ENCODE results near the gene SLC4A8.

The SLC4A8 gene

GRCh38 chr12:51528852-51529650 is 104.4 kb downstream of the SLC4A8 start:
- no peak for DNase-seq

GRCh38 chr12:51529651-51529970 is 105.0 kb downstream of the SLC4A8 start:
- no peak for DNase-seq

GRCh38 chr12:51530208-51530607 is 105.6 kb downstream of the SLC4A8 start:
- no peak for DNase-seq

- DNase-seq = no peak
These were observed 106.8 kb downstream of the SLC4A8 start for GRCh38 chr12:51531284-51531977.

- peak; percentile 75 for DNase-seq
These were observed 107.4 kb downstream of the SLC4A8 start for GRCh38 chr12:51531978-51532497.

GRCh38 chr12:51533799-51534198 is 109.2 kb downstream of the SLC4A8 start:
- peak; percentile 39 for DNase-seq

GRCh38 chr12:51534216-51535074 is 109.8 kb downstream of the SLC4A8 start:
- DNase-seq = no peak

- peak; percentile 21 for DNase-seq
These were observed 111.5 kb downstream of the SLC4A8 start for GRCh38 chr12:51536159-51536558.

- DNase-seq = no peak
These were observed 113.5 kb downstream of the SLC4A8 start for GRCh38 chr12:51538149-51538548.

- DNase-seq = no peak
These were observed 114.0 kb downstream of the SLC4A8 start for GRCh38 chr12:51538599-51538998.

- no peak for DNase-seq
These were observed 116.4 kb downstream of the SLC4A8 start for GRCh38 chr12:51540996-51541395.

GRCh38 chr12:51546097-51546496 is 121.5 kb downstream of the SLC4A8 start:
- no peak for DNase-seq

GRCh38 chr12:51547606-51548005 is 123.0 kb downstream of the SLC4A8 start:
- no peak for DNase-seq

GRCh38 chr12:51548241-51548640 is 123.6 kb downstream of the SLC4A8 start:
- no peak for DNase-seq

GRCh38 chr12:51549637-51550036 is 125.0 kb downstream of the SLC4A8 start:
- DNase-seq = peak; percentile 53
